ENCODE data around the gene TPRX2.
"Not testable (repeated sequence)": the region's sequence is repeated elsewhere in the genome, so short reads cannot be mapped to it uniquely, and the experiment has no call there.

The TPRX2 gene

DNA sequence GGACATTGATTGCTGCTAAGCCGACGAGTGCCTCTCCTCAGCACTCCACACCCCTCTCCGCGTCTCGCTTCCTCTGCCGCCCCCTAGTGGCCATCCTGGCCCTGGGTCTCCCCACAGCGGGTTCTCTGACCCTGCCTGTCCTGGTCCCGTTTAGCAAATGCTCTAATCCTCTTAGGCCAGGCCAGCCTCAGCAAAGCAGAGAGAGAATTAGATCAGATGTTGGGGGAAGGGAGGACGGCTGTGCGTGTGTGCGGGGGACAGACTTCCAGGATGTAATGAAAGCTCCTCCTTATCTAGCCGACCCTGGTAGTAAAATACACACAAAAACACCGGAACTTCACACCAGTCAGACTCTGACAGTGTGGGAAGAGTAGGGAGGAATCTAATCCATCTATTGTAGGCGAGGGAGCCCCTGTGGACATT is 4.5 kb downstream of the TPRX2 start:
- peak; percentile 39 to 93 for DNase-seq

DNA sequence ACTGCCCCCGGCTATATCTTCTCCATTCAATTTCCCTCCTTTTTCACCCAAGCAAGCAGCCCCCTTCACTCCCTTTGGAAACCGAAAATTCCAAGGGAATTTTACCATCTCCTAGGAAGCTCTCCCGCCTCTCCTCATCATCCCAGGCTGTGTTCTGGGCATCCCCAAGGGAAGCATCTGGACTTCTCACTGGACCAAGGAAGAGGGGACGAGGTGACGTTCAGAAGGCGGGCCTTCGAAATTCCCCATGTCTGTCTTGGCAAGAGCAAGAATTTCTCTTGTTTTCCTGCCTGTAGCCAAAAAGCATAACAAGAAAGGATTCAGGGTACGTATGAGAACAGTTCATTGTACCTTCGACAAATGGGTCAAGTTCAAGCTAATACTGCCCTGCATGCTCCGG is 6.1 kb downstream of the TPRX2 start:
- DNase-seq: no peak

DNA sequence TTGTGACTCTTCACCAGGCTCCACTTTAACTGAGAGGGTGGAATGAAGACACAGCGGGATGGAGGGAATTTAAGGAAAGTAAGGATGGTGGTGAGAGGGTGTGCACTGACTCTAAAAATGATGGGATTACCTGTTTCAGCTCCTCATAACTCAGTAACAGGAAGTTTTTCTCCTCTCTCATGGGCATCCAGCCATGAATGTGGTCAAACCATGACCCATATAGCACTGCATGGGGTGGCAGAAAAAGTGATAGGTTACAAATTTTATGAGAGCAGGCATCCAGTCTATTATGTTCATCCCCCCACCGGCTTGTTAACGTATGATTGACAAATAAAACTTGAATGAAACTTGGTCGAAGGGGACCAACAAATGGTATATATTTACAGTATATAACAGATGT is 19.9 kb downstream of the TPRX2 start:
- no peak for DNase-seq

DNA sequence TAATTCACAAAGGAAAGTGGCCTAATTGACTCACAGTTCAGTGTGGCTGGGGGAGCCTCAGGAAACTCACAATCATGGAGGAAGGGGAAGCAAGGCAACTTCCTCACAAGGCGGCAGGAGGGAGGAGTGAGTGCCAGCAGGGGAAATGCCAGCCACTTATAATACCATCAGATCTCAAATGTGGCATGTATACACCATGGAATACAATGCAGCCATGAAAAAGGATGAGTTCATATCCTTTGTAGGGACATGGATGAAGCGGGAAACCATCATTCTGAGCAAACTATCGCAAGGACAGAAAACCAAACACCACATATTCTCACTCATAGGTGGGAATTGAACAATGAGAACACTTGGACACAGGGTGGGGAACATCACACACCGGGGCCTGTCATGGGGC is 20.4 kb downstream of the TPRX2 start:
- not testable (repeated sequence) for DNase-seq

DNA sequence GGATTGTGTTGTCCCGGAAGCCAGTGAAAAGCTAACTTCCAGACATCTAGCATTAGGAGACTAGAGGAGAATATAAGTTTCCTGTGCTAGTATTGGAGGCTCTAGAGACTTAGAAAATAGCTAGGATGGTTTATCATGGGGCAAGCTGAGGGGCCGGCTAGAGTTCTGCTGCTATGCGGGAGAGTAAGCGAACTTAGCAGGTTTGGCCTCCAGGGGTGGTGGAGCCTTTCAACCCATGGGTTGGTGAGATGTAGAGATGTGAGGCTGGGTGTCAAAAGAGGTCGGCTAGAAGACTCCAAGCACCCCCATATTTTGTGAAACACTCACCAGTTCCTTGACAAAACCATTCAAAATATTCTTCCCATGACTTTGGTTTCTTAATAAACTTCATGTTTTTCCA is 22.7 kb downstream of the TPRX2 start:
- no peak for DNase-seq

DNA sequence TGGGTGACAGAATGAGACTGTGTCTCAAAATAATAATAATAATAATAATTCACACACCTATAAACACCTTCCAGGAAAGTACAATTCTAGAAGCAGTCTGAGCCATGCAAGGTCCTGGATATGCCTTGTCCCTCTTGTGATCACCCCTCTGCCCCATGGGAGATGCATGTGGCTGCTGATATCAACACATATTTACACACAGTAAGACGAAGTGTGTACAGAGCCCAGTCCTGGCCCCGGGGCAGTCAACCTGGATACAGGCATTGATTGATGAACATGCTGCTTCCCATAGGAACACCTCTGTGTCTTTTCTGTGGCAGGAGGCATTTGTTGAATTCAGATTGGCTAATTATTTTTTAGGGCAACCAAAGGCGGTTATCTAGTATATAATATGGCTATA is 23.9 kb downstream of the TPRX2 start:
- DNase-seq: no peak

DNA sequence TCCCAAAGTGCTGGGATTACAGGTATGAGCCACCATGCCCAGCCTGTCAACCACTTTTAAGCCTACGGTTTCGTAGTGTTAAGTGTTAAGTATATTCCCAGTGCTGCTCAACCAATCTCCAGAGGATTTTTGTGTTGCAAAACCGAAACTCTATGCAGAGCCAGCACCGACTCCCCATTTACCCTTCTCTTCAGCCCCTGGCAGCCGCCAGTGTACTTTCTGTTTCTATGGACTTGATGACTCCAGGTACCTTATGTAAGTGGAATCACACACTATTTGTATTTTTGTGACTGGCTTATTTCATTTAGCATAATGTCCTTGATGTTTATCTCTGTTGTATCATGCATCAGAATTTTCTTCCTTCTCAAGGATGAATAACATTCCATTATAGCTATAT is 26.0 kb downstream of the TPRX2 start:
- DNase-seq: no peak

DNA sequence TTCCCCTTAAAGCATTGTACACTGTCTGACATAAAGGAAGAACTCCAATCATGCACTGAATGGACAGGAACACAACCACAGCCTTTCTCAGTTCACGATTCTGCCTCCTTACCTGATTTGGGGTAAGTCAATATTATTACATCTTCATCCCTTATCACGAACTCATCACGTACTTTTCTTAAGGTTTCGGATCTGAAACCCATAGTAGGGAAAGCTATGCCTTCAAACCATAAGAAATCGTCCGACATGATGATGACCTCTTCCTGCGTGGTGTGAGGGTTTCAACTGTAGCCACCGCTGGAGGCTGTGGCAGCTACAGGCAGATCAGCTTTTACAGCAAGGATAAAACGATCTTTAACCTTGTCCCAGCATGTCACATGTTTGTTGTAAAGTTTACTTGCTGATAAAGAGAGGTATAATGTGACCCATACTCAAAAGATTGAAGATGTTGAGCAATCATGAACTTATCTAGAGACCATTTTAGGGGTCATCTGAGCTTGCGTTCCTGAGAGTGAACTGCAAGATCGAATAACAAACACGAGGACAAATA is 27.1 kb downstream of the TPRX2 start, which contains the start of gene SULT2A1:
Gene SULT2A1, minus strand, starts transcription at position 306 of the 550 bp plus-strand sequence. Its CDS starts 58 bp downstream, at position 248.
- no peak for DNase-seq

DNA sequence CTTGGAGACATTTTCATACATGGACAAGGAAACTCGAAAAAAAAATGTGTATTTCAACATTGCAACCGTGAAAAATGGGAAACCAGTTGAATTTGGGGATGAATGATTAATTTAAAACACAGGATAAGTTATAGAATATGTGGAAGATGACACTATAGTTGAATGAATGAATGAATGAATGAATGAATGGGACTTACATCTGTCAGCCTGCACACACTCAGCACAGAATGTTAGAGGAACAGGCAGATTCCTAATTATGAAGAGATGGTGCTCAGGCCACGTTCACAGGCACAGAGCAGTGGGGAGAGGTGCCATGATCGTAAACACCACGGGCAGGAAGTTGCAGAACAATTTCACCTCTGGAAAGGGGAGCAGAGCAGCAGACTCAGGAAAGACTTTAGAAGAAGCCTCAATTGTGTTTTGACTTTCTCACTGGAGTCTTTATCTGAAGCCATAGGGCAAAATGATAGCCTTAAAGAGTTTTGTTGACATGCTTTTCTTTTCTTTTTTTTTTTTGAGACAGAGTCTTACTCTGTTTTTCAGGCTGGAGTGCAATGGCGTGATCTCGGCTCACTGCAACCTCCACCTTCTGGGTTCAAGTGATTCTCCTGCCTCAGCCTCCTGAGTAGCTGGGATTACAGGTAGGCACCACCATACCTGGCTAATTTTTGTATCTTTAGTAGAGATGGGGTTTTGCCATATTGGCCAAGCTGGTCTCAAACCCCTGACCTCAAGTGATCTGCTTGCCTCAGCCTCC is 32.0 kb downstream of the TPRX2 start:
- DNase-seq: no peak

DNA sequence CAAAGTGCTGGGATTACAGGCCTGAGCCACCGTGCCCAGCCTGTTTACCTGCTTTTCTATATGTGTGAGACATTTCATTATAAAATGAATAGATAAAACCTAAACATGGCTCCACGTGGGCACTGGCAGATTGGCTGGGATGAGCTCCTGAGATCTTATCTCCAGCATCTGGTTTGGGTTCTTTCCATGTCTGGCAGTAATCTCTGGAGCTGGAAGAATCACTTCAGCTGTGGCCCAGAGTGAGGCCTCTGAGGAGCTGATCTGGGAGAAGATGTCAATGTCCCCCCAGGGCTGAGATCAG is 32.5 kb downstream of the TPRX2 start:
- no peak for DNase-seq

DNA sequence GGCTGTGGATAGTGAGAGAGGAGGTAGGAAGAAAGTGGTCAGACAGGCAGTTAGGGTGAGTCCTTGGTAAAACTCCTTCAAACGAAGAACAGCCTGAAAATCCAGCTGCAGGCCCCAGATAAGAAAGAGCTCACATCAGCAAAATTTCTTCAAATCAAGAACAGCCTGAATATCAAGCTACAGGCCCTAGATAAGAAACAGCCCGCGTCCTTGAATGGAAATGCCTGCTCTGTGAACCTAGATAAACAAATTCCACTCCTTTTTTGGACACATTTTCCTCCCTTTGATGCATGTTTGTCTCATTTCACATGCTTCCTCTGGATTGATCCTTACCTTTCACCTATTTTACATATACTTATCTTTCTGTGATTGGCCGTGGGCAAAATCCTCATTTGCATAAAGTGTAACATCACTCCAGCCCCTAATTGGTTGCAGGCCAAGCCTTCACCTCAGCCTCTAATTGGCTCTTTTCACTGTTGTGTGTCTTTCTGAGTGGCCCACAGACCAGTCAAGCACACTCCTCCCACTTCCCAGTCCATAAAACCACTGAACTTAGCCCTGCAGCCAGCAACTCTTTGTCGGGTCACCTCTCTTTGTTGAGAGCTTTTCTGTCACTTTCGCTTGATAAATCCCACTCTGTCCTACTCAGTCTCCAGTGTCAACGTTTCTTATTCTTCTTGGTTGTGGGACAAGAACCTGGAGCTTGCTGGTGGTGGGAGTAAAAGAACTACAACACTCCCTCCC is 33.1 kb downstream of the TPRX2 start:
- DNase-seq: no peak

DNA sequence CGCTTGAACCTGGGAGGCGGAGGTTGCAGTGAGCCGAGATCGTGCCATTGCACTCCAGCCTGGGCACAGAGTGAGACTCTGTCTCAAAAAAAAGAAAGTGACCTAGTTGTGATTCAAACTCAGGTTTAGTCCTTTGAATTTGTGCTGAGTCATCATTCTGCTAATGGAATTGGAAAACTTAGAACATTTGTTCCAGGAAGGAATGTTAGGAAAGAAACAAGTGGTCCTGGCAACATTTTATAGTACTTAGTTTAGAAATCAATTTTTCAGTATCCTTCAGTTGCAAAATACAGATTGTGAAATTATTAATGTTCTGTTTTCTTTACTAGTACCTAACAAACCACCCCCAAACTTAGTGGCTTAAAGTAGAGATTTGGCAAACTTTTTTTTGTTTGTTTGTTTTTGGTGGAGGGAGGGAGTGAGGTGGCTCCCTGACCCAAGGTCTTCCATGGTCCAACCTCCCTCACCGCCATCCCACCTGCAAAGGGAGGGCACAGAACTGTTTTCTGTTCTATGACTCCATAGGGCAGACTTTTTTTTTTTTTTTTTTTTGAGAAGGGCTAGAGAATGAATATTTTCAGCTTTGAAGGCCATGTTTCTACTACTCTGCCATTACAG is 36.2 kb downstream of the TPRX2 start:
- DNase-seq: no peak

DNA sequence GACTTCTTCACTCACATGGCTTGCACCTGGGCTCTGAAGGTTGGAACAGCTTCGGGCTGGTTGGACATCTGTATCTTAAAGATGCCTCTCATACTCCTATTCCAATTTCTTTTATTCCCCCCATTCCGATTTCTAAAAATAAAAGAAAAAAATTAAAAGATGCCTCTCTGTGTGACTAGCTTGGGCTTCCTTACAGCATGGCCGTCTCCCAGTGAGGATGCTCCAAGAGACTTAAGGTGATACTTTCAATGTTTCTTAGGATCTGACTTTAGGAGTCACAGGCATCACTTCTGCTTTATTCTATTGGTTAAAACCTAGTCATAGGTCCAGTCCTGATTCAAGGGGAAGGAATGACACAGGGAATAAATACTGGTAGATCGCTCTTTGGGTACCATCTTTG is 37.0 kb downstream of the TPRX2 start:
- DNase-seq: no peak

DNA sequence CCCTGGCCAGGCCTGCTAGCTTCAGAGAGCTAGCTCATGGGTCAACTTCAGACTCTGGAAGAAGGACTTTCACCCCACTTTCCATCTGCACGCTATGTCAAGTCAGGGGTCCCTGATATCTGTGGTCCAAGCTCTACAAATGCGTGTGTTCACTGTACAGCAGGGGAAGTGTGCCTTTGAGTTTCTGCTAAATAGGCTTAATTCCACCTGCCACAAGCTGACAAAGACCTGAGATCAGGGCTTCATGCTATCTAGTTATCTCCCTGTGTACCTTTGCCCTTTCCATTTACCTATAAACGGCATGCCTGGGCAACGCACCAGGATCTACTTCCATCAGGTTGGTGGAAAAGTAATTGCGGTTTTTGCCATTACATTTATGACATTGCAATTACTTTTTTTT is 37.7 kb downstream of the TPRX2 start:
- DNase-seq: no peak

DNA sequence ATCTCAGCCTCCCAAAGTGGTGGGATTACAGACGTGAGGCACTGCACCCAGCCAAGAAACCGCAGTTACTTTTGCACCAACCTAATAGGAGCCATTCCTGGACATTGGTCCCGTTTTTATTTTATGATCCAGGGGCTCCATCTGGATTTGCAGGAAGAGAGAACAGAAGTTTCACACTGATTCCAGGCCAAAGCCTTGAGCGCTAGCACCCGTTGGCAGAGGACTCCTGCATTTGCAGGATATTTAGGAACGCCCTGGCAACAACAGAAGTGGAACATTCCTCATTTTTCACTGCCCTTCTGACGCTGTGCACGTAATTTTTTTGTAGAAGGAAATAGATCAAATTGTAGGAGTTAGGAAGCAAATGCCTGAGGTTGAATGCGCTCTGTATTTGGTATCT is 38.8 kb downstream of the TPRX2 start:
- DNase-seq: no peak

DNA sequence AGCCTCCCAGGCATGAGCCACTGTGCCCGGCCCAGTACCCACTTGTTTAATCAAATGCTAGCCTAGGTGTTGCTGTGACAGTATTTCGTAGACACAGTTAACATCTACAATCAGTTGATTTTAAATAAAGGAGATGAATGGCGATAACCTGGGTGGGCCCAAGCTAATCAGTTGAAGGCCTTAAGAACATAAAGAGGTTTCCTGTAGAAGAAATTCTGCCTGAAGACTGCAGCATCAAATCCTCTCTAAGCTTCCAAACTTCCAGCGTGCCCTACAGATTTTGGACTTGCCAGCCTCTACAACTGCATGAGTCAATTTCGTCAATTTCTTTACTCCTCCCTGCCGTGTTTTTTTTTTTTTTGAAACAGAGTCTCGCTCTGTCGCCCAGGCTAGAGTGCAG is 40.3 kb downstream of the TPRX2 start:
- no peak for DNase-seq

DNA sequence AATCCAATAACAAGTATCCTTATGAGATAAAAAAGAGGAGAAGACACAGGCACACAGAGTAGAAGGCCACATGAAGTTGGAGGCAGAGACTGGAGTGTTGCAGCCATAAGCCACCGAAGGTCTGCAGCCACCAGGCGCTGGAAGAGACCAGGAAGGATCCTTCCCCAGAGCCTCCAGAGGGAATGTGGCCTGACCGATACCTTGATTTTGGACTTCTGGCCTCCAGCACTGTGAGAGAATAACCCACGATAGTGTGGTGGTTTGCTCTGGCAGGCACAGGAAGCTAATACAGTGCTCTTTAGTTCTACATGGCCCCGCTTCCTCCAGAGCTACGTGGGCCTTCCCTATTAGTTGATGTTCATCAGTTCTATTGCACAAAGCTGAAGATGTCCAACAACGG is 42.3 kb downstream of the TPRX2 start:
- DNase-seq: no peak

DNA sequence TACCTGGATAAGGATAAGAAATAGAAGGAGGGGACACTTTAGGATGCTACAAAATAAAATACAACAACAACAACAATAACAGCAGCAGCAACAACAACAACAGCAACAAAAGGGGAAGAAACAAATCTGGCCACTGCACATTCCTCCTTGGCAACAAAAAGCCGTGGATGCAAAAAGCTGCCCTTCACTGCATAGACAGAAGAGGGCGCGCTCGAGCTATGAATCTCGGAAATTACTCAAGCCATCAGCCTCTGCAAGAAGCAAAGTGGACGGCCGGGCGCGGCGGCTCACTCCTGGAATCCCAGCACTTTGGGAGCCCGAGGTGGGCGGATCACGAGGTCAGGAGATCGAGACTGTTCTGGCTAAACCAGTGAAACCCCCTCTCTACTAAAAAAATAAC is 50.3 kb downstream of the TPRX2 start:
- not testable (repeated sequence) for DNase-seq

DNA sequence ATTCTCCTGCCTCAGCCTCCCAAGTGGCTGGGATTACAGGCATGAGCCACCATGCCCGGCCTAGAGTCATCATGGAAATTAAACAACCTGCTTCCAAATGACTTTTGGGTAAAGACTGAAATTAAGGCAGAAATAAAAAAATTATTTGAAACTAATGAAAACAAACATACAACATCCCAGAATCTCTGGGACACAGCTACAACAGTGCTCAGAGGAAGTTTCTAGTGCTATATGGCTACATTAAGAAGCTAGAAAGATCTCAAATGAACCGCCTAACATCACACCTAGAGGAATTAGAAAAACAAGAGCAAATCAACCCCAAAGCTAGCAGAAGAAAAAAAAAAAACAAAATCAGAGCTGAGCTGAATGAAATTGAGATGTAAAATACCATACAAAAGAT is 51.2 kb downstream of the TPRX2 start:
- not testable (repeated sequence) for DNase-seq
